GM21619 (cell line): ENCODE measurements around the gene FAM161B.
A peak's percentile ranks its signal among the peaks of the same experiment; 100 is the strongest.
"Not testable (repeated sequence)": the region's sequence is repeated elsewhere in the genome, so short reads cannot be mapped to it uniquely, and the experiment has no call there.

Experiments
- ATAC-seq: cut with Tn5 transposase; IDR thresholded peaks from one replicate; pipeline ENCODE4 v1.9.1; 2021; ENCODE audit not compliant: unreplicated experiment

The FAM161B gene, protein sequence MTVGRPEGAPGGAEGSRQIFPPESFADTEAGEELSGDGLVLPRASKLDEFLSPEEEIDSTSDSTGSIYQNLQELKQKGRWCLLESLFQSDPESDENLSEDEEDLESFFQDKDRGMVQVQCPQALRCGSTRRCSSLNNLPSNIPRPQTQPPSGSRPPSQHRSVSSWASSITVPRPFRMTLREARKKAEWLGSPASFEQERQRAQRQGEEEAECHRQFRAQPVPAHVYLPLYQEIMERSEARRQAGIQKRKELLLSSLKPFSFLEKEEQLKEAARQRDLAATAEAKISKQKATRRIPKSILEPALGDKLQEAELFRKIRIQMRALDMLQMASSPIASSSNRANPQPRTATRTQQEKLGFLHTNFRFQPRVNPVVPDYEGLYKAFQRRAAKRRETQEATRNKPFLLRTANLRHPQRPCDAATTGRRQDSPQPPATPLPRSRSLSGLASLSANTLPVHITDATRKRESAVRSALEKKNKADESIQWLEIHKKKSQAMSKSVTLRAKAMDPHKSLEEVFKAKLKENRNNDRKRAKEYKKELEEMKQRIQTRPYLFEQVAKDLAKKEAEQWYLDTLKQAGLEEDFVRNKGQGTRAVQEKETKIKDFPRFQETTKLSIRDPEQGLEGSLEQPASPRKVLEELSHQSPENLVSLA

DNA sequence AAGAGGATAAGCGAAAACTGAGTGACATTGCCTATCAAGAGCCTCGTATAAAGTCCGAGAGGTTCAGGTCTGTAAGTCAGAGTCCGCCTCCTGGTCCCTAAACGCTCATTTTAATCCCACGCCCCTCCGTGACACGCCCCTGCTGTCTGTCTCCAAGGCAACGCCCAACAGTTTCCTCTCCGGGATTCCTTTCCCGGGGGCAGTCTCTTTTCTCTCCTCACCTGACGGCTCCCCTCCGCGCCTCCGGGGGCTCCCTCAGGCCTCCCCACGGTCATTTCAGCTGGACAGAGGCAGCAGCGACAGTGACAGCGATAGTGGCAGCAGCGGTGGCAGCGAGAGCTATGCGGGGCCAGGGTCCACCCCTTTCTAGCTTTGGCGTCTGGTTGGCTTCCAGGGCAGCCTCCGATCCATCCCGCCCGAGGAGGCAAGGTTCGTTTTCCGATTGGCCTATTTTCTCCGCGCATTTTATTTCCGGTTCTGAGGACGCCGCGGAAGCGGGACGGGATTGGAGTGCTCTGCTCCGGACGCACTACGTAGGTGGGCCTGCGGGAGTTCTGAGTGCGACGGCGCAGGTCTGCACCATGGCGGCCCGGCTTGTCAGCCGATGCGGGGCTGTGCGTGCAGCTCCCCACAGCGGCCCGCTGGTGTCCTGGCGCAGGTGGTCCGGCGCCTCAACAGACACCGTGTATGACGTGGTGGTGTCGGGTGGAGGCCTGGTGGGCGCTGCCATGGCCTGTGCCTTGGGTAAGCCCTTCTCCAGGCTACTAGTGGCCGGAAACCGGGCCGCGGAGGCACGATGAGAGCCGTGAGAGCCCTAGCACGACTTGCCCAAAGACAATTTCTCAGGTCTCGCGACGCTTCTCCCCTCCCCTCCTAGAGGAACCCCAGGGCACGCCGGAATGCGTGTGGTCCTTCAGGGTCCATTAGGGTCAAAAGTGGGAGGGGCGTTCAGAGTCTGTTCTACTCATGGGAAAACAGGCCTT, at the start of gene FAM161B, which contains the start of gene COQ6:
FAM161B (minus strand) TSS at position 343 of the 983 bp plus-strand sequence; CDS start at position 275, 68 bp downstream.
COQ6 (plus strand) TSS at position 551 of the 983 bp plus-strand sequence; CDS start at position 582, 31 bp downstream.
- ATAC-seq, result peak; percentile 87

DNA sequence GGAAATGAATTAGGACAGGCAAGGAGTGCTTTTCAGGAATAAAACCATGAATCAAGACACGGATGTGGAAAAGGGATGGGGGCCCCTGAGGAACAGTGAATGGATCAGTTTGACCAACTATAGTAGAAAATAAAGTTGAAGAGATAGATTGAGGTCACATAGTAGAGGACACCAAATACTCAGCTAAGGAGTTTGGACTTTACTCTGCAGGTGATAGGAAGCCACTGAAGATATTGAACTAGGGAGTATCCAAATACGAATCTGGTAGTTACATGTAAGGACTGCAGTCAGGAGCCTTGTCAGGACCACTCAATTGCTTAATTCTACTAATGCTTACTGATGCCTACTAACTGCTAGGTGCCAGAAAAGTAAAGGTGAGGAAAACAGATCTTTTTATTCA, 48.8 kb upstream of the FAM161B start:
- no peak for ATAC-seq

DNA sequence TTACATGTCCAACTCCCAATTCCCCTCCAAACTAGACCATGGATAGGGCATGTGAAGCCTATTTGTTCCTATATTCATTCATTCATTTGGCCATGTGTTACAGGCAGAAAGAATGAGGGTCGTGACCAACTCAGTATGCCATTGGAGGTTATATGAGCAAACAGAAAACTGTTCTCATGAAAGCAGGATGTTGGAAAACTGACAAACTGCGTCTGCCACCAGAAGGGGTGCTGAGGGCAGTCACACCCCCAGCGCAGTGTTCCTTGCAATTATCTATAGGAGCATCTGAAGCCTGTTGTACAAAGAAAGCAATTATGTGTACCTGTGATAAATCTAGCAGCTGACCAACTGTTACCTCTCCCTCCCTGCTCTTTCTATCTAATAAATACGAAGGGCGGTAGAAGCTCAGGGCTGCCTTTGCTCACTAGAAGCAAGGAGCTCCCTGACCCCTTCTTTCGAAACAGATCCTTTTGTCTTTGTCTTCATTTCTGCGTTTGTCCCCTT, 48.1 kb upstream of the FAM161B start:
- no peak for ATAC-seq

DNA sequence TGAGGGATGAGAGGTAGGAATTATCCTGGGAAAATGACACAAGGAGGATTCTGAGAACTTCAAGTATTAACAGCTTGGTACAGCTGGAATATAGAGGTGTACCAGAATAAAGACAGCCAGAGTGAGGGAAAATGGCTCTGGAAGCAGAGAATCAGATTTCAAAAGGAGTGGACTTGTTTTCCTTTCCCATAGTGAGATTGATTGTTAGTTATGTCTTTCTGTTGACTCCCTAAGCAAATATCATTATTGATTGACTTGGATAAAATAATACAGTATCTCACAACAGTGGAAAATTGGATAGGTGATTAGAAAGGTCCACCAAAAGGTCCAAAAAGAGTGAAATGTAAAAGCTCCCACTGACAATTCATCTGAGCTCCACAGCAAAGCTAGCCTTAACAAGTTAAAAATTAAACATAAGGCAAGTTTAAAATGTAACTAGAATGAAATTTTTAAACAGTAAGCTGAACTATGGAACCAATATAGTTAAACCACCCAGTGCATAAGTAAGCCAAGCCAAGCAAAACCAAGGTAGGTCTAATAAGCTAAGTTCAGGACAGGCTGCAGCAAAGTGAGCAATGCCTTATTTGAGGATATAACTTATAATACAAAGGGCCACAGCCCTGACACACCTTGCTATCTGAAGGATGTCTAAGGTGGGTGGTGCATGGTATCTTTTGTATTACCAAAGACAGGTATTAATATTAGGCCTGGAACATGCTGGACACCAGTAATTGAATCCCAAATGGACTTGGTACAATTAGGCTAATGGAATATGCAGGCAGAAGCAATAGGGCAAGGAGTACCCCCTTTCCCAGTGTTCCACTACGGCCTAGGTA, 47.4 kb upstream of the FAM161B start:
- ATAC-seq, result no peak

DNA sequence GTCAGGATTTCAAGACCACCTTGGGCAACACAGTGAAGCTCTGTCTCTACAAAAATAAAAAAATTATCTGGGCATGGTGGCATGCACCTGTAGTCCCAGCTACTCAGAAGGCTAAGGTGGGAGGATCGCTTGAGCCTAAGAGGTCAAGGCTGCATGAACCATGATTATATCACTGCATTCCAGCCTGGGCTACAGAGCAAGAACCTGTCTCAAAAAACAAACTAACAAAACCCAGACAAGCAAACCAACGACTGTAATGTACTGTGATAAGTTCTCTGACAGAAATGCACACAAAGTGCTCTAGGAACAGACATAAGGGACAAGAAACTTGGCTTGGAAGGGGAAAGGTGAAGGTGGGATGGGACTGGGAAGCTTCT, 46.8 kb upstream of the FAM161B start:
- no peak for ATAC-seq

DNA sequence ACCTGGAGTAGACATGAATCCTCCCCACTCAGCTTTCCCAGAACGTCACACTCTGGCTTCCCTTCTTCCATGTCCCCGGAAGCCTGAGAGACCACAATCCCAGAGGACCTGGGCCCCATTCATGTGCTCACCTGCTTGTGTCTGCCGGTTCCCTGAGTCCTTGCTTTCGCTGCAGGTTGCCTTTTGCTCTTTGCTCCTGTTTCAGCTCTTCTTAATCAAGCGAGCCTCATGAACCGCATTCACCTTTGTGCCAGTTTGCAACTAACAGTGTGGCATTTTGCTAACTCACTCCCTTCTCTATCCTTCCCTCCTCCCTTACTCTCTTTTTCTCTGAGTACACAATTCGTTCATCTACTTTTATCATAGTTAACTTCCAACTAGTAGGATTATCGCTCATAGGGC, 46.1 kb upstream of the FAM161B start:
- no peak for ATAC-seq

DNA sequence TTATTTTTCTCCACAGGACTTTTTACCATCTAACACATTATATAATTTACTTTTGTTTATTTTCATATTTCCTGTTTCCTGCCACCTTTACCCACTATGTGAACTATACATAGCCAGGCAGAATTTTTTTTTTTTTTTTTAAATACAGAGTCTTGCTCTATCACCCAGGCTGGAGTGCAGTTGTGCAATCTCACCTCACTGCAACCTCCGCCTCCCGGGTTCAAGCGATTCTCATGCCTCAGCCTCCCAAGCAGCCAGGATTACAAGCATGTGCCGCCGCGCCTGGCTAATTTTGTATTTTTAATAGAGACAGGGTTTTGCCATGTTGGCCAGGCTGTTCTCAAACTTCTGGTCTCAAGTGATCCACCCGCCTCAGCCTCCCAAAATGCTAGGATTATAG, 45.0 kb upstream of the FAM161B start:
- ATAC-seq, result not testable (repeated sequence)

DNA sequence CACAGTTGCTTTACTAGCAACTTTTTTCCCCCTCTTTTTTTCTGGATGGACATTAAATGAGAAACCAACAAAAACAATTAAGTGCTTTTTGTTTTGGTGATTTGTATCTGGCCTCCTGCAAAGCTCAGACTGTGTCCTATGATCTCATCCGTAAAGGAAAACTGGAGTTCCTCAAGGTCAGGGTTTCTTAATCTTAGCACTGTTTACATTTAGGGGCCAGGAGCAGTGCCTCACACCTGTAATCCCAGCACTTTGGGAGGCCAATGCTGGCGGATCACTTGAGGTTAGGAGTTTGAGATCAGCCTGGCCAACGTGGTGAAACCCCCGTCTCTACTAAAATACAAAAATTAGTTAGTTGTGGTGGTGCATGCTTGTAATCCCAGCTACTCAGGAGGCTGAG, 41.2 kb upstream of the FAM161B start:
- no peak for ATAC-seq

DNA sequence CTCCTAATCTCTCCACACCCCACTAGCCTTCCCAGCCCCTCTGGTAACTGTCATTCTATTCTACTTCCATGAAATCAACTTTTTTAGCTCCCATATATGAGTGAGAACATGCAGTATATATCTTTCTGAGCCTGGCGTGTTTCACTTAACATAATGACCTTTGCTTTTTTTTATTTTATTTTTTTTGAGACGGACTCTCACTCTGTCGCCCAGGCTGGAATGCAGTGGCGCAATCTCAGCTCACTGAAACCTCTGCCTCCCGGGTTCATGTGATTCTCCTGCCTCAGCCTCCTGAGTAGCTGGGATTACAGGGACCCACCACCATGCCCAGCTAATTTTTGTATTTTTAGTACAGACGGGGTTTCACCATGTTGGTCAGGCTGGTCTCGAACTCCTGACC, 38.8 kb upstream of the FAM161B start:
- ATAC-seq, result not testable (repeated sequence)

DNA sequence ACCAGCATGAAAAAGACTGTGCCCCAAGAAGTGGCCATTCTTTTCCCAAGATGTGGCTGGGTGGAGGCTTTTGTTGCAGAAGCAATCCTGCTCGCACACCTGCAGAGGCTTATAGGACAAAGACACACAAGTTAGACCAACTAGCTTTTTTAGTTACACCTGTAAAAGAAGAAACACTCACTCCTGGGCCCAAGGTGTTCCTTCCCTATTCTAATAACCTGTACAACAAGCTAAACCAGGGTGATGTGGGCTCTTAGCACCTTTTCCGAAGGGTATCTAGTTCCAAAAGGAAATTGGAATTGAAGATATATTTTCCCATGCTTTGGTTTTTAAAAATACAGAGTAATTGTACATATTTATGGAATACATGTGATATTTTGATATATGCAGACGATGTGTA, 38.2 kb upstream of the FAM161B start:
- no peak for ATAC-seq

DNA sequence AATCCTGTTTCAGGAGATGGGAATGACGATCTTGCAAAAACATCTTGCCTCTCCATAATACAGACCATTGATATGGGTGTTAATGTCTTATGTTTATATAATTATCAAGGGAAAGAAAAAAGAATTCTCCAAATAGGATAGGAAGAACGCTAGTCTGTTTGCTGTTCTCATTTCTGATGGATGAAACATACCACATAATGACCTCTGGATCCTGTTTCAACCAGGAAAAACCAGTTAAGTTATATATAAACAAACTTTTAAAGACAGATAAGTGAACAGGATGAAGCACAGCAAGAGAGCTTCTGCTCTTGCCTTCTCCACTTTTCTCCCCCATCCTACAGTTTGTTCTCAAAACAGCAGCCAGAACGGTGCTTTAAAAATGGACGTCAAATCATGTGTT, 28.0 kb upstream of the FAM161B start:
- ATAC-seq, result no peak

DNA sequence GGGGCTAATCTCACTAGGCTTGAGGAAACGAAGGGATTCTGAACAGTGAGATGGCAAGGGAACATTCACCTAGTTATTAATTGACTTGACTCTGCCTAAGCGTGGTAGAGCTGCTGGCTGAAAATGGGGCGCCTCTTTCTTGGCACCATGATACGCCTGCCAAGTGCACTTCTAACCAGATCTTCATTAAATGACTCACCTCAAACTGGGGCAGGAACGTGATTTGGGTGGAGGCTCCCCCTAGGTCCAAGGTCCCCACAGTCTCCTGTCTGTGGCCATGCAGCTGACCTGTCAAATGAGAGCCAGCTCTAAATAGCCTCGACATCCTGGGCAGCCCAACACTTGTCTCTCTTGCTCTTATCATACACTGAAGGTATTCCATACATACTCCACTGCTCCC, 26.2 kb upstream of the FAM161B start:
- ATAC-seq, result no peak

DNA sequence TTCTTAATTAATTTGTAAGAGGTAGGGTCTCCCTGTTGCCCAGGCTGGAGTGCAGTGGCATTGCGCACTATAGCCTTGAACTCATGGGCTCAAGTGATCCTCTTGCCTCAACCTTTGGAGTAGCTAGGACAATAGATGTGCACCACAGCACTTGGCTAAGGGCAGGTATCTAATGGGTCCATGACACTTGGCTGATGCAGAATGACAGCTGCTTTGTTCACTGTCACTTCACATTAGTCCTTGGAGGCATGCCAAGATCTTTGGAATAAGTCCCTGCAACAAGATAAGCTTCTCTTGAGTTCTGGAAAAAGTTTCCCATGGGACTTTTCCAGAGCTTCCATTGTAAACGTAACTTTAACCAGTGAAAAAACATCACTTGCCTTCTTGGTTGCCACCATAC, 23.6 kb upstream of the FAM161B start:
- ATAC-seq, result no peak

DNA sequence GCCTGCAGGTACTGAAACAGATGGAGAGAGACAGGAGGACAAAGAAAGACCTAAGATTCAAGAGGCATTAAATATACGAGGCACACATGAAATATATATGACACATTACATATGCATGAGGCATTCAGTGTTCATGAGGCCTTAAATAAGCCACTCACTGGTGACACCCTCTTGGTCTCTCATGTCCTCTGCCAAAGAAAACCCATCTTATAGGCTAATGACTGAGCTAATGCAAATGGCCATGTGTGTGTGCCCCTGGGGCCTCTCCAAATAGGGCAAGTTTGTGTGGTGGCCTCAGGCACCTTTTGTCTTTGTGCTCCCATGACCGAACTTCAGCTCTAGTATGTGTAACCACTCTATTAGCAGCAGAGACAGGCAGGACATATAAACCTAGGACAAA, 19.0 kb upstream of the FAM161B start:
- ATAC-seq, result no peak

DNA sequence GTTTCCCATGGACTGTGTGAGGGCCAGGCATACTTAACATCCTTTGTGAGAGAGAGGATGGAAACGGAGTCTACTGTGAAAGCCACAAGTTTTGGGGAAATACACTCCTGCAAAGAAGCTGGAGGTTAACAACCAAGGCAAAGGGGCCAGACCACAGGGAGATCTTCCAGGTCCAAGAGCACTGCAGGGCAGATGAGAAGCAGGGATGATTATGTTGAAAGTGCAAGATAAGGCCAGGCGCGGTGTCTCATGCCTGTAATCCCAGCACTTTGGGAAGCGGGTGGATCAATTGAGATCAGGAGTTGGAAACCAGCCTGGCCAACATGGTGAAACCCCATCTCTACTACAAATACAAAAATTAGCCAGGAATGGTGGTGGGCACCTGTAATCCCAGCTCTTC, 15.3 kb upstream of the FAM161B start:
- no peak for ATAC-seq

DNA sequence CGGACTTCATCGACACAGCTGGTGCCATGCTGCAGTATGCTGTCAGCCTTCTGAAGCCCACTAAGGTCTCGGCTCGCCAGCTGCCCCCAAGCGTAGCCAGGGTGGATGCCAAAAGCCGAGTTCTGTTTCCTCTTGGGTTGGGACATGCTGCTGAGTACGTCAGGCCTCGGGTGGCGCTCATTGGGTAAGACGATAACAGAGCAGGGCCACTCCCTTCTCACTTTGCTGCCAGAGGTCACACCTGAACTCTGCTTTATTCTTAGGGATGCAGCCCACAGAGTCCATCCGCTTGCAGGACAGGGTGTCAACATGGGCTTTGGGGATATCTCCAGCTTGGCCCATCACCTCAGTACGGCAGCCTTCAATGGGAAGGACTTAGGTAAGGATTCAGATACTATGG, 11.3 kb upstream of the FAM161B start:
- no peak for ATAC-seq

DNA sequence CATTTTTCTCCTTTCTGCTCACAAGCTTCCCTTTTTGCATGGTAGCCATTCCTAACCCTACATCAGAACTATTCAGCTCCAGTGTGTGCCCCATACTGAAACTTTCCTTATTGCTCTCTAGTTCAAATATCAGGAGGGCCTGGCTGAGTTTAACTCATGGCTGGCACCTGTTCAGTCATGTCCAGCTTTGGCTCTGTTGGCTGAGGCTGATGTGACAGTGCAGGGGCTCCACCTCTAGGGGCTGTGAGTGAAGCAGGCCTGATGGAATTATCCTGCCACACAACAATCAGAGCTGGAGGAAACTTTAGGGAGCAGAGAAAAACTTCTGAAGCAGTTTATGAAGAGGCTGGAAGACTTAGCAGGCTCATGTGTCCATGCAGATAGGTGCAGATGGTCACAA, 8.7 kb upstream of the FAM161B start:
- ATAC-seq, result no peak

DNA sequence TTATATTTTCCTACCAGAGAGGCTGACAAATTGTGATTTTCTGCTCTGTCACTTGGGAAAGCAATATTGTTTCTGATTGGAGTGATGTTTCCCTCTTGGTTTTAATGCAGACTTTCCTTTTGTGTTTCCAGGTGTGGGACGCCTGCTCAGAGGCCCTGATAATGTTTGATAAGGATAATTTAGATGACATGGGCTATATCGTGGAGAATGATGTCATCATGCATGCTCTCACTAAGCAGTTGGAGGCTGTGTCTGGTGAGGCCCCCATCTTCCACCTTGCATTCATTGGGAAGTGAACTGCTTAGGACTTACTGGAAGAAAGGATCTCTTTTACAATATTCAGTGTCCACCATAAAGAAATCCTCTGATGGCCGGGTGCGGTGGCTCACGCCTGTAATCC, 5.8 kb upstream of the FAM161B start:
- ATAC-seq, result no peak

DNA sequence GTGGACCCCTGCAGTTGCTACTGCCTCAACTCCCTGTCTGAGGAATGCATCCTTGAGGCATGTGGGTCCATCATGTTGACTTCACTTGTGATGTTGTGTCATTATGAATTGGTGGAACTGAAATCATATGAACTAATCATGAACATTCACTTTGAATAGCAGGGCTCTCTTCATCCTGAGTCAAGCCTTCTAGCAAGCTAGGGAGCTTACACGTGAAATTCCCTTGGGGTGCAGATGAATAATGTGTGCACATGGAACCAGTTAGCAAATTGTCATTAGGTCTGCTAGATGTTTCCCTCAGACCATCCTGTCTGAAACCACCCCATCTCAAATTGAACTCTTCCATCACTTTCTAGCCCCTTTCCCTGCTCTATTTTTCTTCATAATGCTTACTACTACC, 3.8 kb upstream of the FAM161B start:
- ATAC-seq, result no peak

DNA sequence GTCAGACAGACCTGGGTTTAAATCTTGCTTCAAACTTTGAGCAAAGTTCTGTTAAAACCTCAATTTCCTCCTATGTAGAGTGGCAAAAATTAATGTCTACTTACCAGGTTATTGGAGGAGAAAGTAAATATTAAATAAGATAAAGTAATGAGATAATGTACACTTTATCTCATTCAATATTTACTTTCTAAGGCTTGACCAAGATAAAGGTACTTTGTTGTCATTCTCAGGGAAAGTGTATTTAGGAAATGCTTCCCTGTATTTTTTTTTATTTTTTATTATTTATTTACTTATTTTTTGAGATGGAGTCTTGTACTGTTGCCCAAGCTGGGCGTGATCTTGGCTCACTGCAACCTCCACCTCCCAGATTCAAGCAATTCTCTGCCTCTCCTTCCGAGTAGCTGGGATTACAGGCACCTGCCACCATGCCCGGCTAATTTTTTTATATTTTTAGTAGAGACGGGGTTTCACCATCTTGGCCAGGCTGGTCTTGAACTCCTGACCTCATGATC, 4.7 kb downstream of the FAM161B start:
- ATAC-seq, result no peak
